B cell (primary cell): ENCODE measurements around the gene BCAM. TPM values are rescaled to one million over a fixed set of nuclear protein-coding genes. Genes with fewer than 3 reads are reported as not detected.

Source experiments
- ATAC-seq: fragments of 200-7000 bp; cut with Tn5 transposase; one replicate; pipeline ENCODE4 v1.10.0; 2021; ENCODE audit warnings: low read depth, mild to moderate bottlenecking, moderate number of reproducible peaks, moderate library complexity
- CTCF ChIA-PET: fragments of 350-600 bp; sonication (Branson Sonifier 250); formaldehyde crosslinking; loops from one replicate; lab custom pipeline; 2021; ENCODE audit warnings: antibody characterized with exemption, inconsistent platforms; lab: Charles Lee
- POLR2A ChIA-PET: fragments of 350-600 bp; sonication (Branson Sonifier 250); formaldehyde crosslinking; loops from one replicate; lab custom pipeline; 2021; ENCODE audit warnings: antibody characterized with exemption; lab: Charles Lee
- DNase-seq: peaks from one replicate; pipeline ENCODE4 v3.0.0; 2013
- H2AFZ ChIP-seq: 2 replicates; pipeline ENCODE4 v1.6.1; 2012; ENCODE audit warnings: mild to moderate bottlenecking, low read depth, low read length; ENCODE audit not compliant: insufficient read depth, poor library complexity, severe bottlenecking
- H3K27ac ChIP-seq, 2 donors: 1 replicate in 1 of 2; 2 replicates in 1 of 2; pipeline ENCODE4 v1.5.1; 2012 to 2013; ENCODE audit warnings: low read length in 2 of 2, mild to moderate bottlenecking in 2 of 2, moderate library complexity in 1 of 2
- H3K27me3 ChIP-seq, 4 experiments: fragments of 200-600 bp in 1 of 4; sonication (generic) in 1 of 4; replicated peaks in 1 of 4; 1 replicate in 2 of 4; 2 replicates in 2 of 4; pipeline versions ENCODE4 v1.6.1 to v1.7.0; 2013 to 2016; ENCODE audit warnings: low read length in 3 of 4, mild to moderate bottlenecking in 2 of 4, mixed read lengths in 1 of 4, moderate library complexity in 1 of 4; ENCODE audit not compliant: insufficient read depth in 4 of 4, control insufficient read depth in 3 of 4; ENCODE audit errors: control extremely low read depth in 1 of 4
- H3K36me3 ChIP-seq, 2 experiments: replicated peaks in 1 of 2; 1 replicate in 1 of 2; 2 replicates in 1 of 2; pipeline versions ENCODE4 v1.6.1 to v1.7.1; 2013; ENCODE audit warnings: low read length in 1 of 2; ENCODE audit not compliant: insufficient read depth in 2 of 2, control insufficient read depth in 1 of 2; ENCODE audit errors: control extremely low read depth in 1 of 2, extremely low read depth in 1 of 2
- H3K4me1 ChIP-seq, 2 donors: fragments of 200-600 bp in 1 of 2; sonication (generic) in 1 of 2; 1 replicate in 1 of 2; 2 replicates in 1 of 2; pipeline versions ENCODE4 v1.5.1 to v1.6.1; 2013 to 2017; ENCODE audit warnings: low read length in 2 of 2; ENCODE audit not compliant: control insufficient read depth in 2 of 2, insufficient read depth in 2 of 2
- H3K4me2 ChIP-seq: replicated peaks from 2 replicates; pipeline ENCODE3; 2012; ENCODE audit warnings: mild to moderate bottlenecking, low read depth, low read length; ENCODE audit not compliant: poor library complexity, severe bottlenecking
- H3K4me3 ChIP-seq, 5 experiments: fragments of 200-600 bp in 1 of 5; sonication (generic) in 1 of 5; 1 replicate in 3 of 5; 2 replicates in 2 of 5; pipeline versions ENCODE4 v1.5.1 to v1.7.0; 2011 to 2016; ENCODE audit warnings: low read length in 4 of 5, mild to moderate bottlenecking in 4 of 5, low read depth in 2 of 5, control low read depth in 1 of 5, moderate library complexity in 1 of 5; ENCODE audit not compliant: insufficient read depth in 1 of 5; ENCODE audit errors: control extremely low read depth in 1 of 5, extremely low read depth in 1 of 5
- H3K79me2 ChIP-seq: fragments of 200-600 bp; sonication (generic); one replicate; pipeline ENCODE4 v1.6.0; 2016; ENCODE audit warnings: low read length; ENCODE audit not compliant: control insufficient read depth, insufficient read depth
- H3K9ac ChIP-seq: fragments of 200-600 bp; sonication (generic); 2 replicates; pipeline ENCODE4 v1.6.1; 2017; ENCODE audit warnings: mild to moderate bottlenecking, low read length, moderate library complexity
- H3K9me3 ChIP-seq, 3 donors: one replicate each; pipeline versions ENCODE4 v1.6.1 to v1.7.1; 2013; ENCODE audit warnings: low read length in 2 of 3; ENCODE audit not compliant: control insufficient read depth in 2 of 3, insufficient read depth in 1 of 3; ENCODE audit errors: control extremely low read depth in 1 of 3
- H4K20me1 ChIP-seq: 2 replicates; pipeline ENCODE4 v1.6.0; 2012; ENCODE audit warnings: mild to moderate bottlenecking, low read length; ENCODE audit not compliant: insufficient read depth, control insufficient read depth, poor library complexity, severe bottlenecking
- H3K27ac Mint-ChIP-seq: one replicate; pipeline ENCODE4 v1.8.0; 2021; ENCODE audit warnings: mixed read lengths
- H3K27me3 Mint-ChIP-seq: one replicate; pipeline ENCODE4 v1.8.0; 2021; ENCODE audit warnings: mixed read lengths
- H3K4me1 Mint-ChIP-seq: one replicate; pipeline ENCODE4 v1.8.0; 2021; ENCODE audit warnings: mixed read lengths
- H3K4me3 Mint-ChIP-seq: one replicate; pipeline ENCODE4 v1.8.0; 2021; ENCODE audit warnings: mixed read lengths
- H3K9me3 Mint-ChIP-seq: one replicate; pipeline ENCODE4 v1.8.0; 2022; ENCODE audit warnings: mixed read lengths; ENCODE audit not compliant: insufficient read depth
- CTCF ChIP-seq: fragments of 200-600 bp; IDR thresholded peaks from one replicate; pipeline ENCODE4 v1.8.0; 2022; ENCODE audit warnings: antibody characterized with exemption, mild to moderate bottlenecking
- EZH2 ChIP-seq: IDR thresholded peaks from 2 replicates; pipeline ENCODE4 v1.6.1; 2012; ENCODE audit warnings: borderline replicate concordance, low read depth, mild to moderate bottlenecking, moderate library complexity, low read length; ENCODE audit not compliant: insufficient read depth, poor library complexity, severe bottlenecking
- WGBS: methylation state at CpG from one replicate; pipeline ENCODE4 v1.1.5; 2013; ENCODE audit warnings: missing lambda C conversion rate; ENCODE audit not compliant: insufficient coverage; 5-methylcytosine and 5-hydroxymethylcytosine counted together
- intact Hi-C: fragments of 100-400 bp; cut with micrococcal nuclease; formaldehyde crosslinking; loops from one replicate; pipeline ENCODE4 v1.10.0; 2022
- polyA plus RNA-seq: library from polyadenylated mRNA; depleted of rRNA; stranded (reverse); fragments of >200 nt; gene quantifications from 2 replicates; pipeline ENCODE4 v1.2.3, GENCODE V29; 2012
- small RNA-seq: library from RNA; depleted of rRNA; stranded (forward); fragments of <200 nt; gene quantifications from one replicate; pipeline ENCODE3, GENCODE V24; 2012; ENCODE audit warnings: low replicate concordance, low read depth; ENCODE audit not compliant: insufficient read length
- total RNA-seq, 2 donors: library from RNA; stranded (reverse); fragments of 120-200 nt in 1 of 2; gene quantifications; 1 replicate in 1 of 2; 2 replicates in 1 of 2; pipeline versions ENCODE4 v1.2.3 to v1.2.4, GENCODE V29; 2013 to 2022

BCAM gene
- total and polyA plus RNA-seq, 2 donors (not counting 1 experiment from before 2014, with no cell fraction given) = not detected

GRCh38 chr19:44869733-44870470 is 61.0 kb downstream of the BCAM start:
- WGBS = 55% methylated on average over 10 of the region's 13 CpGs
- H4K20me1 ChIP-seq = no peaks in the 10 kb centered on the region
- ChIA-PET POLR2A (no interaction called here), CTCF (no interaction called here)
- no peak overlapping the region for H3K4me2 ChIP-seq
- TF ChIP-seq CTCF = no peak
- no peak for TF ChIP-seq EZH2
- Mint-ChIP-seq H3K4me1 (no peaks in the 10 kb centered on the region), H3K9me3 (no peaks in the 10 kb centered on the region), H3K27ac (no peak overlapping the region), H3K27me3 (peaks cover 9% of the 10 kb centered on the region), H3K4me3 (no peak overlapping the region)
- H3K9ac ChIP-seq = no peak overlapping the region
- no peak for DNase-seq
- H3K79me2 ChIP-seq = no peaks in the 10 kb centered on the region
- no peak for ATAC-seq
- no peak overlapping the region for H3K27ac ChIP-seq
- no peaks in the 10 kb centered on the region for H3K36me3 ChIP-seq
- no peaks in the 10 kb centered on the region for H3K9me3 ChIP-seq
- intact Hi-C loops = no loop called here
- no peak overlapping the region for H2AFZ ChIP-seq
- H3K4me3 ChIP-seq = no peak overlapping the region
- H3K4me1 ChIP-seq = no peaks in the 10 kb centered on the region
- peaks cover 0 to 3% (median 0%) of the 10 kb centered on the region in 4 experiments for H3K27me3 ChIP-seq

Small RNA genes within 50 kb of the gene (small RNA-seq; reads per million reads assigned to genes)
- not detected for gene RF00156

Other genes with a start within 250 kb of the BCAM start
- gene IGSF23, start 195.5 kb upstream of the BCAM start, total RNA-seq = not detected in 2 replicates
- gene IGSF23, start 195.5 kb upstream of the BCAM start, polyA plus RNA-seq = not detected in 2 replicates
- gene PVR, start 165.2 kb upstream of the BCAM start, total RNA-seq = 0.67 TPM in 1 of 2 replicates, not detected in the other
- gene PVR, start 165.2 kb upstream of the BCAM start, polyA plus RNA-seq = 0.09 and 0.26 TPM in 2 replicates
- gene CEACAM19, start 137.6 kb upstream of the BCAM start, total RNA-seq = not detected in 2 replicates
- 0.06 TPM in 1 of 2 replicates, not detected in the other for gene CEACAM19, start 137.6 kb upstream of the BCAM start, polyA plus RNA-seq
- gene CEACAM16, start 110.0 kb upstream of the BCAM start, total RNA-seq = not detected in 2 replicates
- gene CEACAM16, start 110.0 kb upstream of the BCAM start, polyA plus RNA-seq = not detected in 2 replicates
- 135 and 147 TPM in 2 replicates for gene BCL3, start 60.4 kb upstream of the BCAM start, total RNA-seq
- 52.3 and 124 TPM in 2 replicates for gene BCL3, start 60.4 kb upstream of the BCAM start, polyA plus RNA-seq
- not detected in 2 replicates for gene CBLC, start 31.2 kb upstream of the BCAM start, total RNA-seq
- not detected in 2 replicates for gene CBLC, start 31.2 kb upstream of the BCAM start, polyA plus RNA-seq
- gene NECTIN2, start 37.2 kb downstream of the BCAM start, total RNA-seq = 0.32 TPM in 1 of 2 replicates, not detected in the other
- 0.15 and 1.0 TPM in 2 replicates for gene NECTIN2, start 37.2 kb downstream of the BCAM start, polyA plus RNA-seq
- 31.1 and 32.5 TPM in 2 replicates for gene TOMM40, start 82.2 kb downstream of the BCAM start, total RNA-seq
- gene TOMM40, start 82.2 kb downstream of the BCAM start, polyA plus RNA-seq = 25.9 and 30.9 TPM in 2 replicates
- 0.44 and 0.74 TPM in 2 replicates for gene APOE, start 96.7 kb downstream of the BCAM start, total RNA-seq
- 2.8 and 5.2 TPM in 2 replicates for gene APOE, start 96.7 kb downstream of the BCAM start, polyA plus RNA-seq
- gene APOC1, start 105.5 kb downstream of the BCAM start, total RNA-seq = not detected in 2 replicates
- not detected in 2 replicates for gene APOC1, start 105.5 kb downstream of the BCAM start, polyA plus RNA-seq
- not detected in 2 replicates for gene APOC4, start 133.1 kb downstream of the BCAM start, total RNA-seq
- not detected in 2 replicates for gene APOC4, start 133.1 kb downstream of the BCAM start, polyA plus RNA-seq
- gene APOC2, start 136.9 kb downstream of the BCAM start, total RNA-seq = not detected in 2 replicates
- not detected in 2 replicates for gene APOC2, start 136.9 kb downstream of the BCAM start, polyA plus RNA-seq
- 121 and 123 TPM in 2 replicates for gene CLPTM1, start 146.3 kb downstream of the BCAM start, total RNA-seq
- 129 and 136 TPM in 2 replicates for gene CLPTM1, start 146.3 kb downstream of the BCAM start, polyA plus RNA-seq
- 106 and 111 TPM in 2 replicates for gene RELB, start 192.4 kb downstream of the BCAM start, total RNA-seq
- 63.8 and 85.1 TPM in 2 replicates for gene RELB, start 192.4 kb downstream of the BCAM start, polyA plus RNA-seq
- gene CLASRP, start 229.9 kb downstream of the BCAM start, total RNA-seq = 277 and 285 TPM in 2 replicates
- gene CLASRP, start 229.9 kb downstream of the BCAM start, polyA plus RNA-seq = 234 and 299 TPM in 2 replicates